ENCODE data around the gene GGPS1.
A peak's percentile ranks its signal among the peaks of the same experiment; 100 is the strongest.
"Not testable (repeated sequence)": the region's sequence is repeated elsewhere in the genome, so short reads cannot be mapped to it uniquely, and the experiment has no call there.

GGPS1 gene

GRCh38 chr1:235304549-235305451 is 23.6 kb upstream of the GGPS1 start:
- no peak for DNase-seq (ENCODE audit: low read depth)
- TF ChIP-seq CTCF (IDR thresholded peaks at IDR 0.05; ENCODE audit: insufficient read depth, low read depth, low read length, missing control alignments) = no peak
- no peak overlapping the region for H3K4me3 ChIP-seq (ENCODE audit: low read length)

- H3K4me3 ChIP-seq (ENCODE audit: low read length) = no peak overlapping the region
- DNase-seq (ENCODE audit: low read depth) = no peak
- TF ChIP-seq CTCF (IDR thresholded peaks at IDR 0.05; ENCODE audit: insufficient read depth, low read depth, low read length, missing control alignments) = no peak
These were observed 20.9 kb upstream of the GGPS1 start for GRCh38 chr1:235307158-235308124.

DNA sequence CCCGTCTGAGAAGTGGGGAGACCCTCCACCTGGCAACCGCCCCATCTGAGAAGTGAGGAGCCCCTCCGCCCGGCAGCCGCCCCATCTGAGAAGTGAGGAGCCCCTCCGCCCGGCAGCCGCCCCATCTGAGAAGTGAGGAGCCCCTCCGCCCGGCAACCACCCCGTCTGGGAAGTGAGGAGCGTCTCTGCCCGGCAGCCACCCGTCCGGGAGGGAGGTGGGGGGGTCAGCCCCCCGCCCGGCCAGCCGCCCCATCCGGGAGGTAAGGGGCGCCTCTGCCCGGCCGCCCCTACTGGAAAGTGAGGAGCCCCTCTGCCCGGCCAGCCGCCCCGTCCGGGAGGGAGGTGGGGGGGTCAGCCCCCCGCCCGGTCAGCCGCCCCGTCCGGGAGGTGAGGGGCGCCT is 19.2 kb upstream of the GGPS1 start:
- DNase-seq (ENCODE audit: low read depth); H3K4me3 ChIP-seq (ENCODE audit: low read length): not testable (repeated sequence)

- TF ChIP-seq CTCF (IDR thresholded peaks at IDR 0.05; ENCODE audit: insufficient read depth, low read depth, low read length, missing control alignments) = no peak
- DNase-seq (ENCODE audit: low read depth) = peak; percentile 82
- no peak overlapping the region for H3K4me3 ChIP-seq (ENCODE audit: low read length)
These were observed 15.1 kb upstream of the GGPS1 start for GRCh38 chr1:235313262-235313661.

DNA sequence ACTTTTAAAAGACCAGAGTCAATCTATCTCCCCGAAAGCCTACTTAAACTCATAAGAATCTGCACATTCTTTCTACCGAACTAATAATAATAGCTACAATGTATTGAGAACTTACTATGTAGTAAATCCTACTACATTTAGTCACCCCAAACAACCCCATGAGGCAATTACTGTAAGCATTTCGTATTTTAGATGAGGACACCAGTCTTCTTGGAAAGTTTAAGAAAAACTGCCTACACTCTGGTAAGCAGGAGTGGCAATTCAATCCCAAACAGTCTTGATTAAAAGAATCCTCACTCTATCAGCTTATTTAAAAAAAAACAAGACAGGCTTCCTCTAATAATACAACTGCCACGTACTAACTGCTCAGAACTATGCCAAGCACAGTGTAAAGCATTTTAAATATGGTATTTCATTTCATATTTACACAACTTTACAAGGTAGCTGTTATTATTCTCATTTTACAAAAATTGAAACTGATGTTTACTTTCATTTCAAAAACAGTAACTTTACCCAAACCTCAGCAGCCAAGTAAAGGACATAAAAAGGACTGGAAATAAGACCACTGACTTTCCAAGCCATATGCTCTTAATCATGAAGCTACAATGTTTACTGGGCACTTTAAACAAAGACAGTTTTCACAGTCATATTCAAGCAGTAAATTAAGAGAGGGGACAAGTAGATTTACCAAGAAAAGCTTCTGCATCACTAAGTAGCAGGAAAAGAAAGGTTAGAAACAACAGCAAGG is 14.3 kb upstream of the GGPS1 start:
- no peak overlapping the region for H3K4me3 ChIP-seq (ENCODE audit: low read length)
- peak; percentile 31 for DNase-seq (ENCODE audit: low read depth)
- TF ChIP-seq CTCF (IDR thresholded peaks at IDR 0.05; ENCODE audit: insufficient read depth, low read depth, low read length, missing control alignments) = no peak

DNA sequence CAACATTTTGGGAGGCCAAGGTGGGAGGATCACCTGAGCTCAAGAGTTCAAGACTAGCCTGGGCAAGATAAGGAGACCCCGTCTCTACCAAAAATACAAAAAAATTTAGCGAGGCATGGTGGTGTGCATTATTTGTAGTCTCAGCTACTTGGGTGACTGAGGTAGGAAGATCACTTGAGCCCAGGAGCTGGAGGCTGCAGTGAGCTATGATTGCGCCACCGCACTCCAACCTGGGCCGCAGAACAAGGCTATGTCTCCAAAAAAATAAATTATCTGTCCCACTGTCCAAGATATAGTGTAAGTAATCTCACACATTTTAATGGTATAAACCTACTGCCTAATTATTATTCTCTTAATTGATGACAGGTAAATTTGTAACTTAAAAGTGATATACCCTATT is 13.2 kb upstream of the GGPS1 start:
- no peak for DNase-seq (ENCODE audit: low read depth)
- no peak overlapping the region for H3K4me3 ChIP-seq (ENCODE audit: low read length)
- TF ChIP-seq CTCF (IDR thresholded peaks at IDR 0.05; ENCODE audit: insufficient read depth, low read depth, low read length, missing control alignments) = no peak

Data from epithelial cell of esophagus (primary cell).